Bronchial epithelial cell (primary cell): ENCODE data around the gene KLHDC8A. TPM values are rescaled to one million over a fixed set of nuclear protein-coding genes. Genes with fewer than 3 reads are reported as not detected.
A peak's percentile ranks its signal among the peaks of the same experiment; 100 is the strongest.

Experiments
- DNase-seq: peaks from one replicate; pipeline ENCODE4 v3.0.0-alpha.2; 2010; ENCODE audit warnings: low read depth
- FAIRE-seq: peaks from 2 replicates; lab custom pipeline; 2011; peaks lifted over from hg19 to GRCh38; lab: Jason Lieb, UNC
- H3K27me3 ChIP-seq: 2 replicates; pipeline ENCODE4 v1.5.1; 2011; ENCODE audit warnings: low read length; ENCODE audit not compliant: control insufficient read depth, insufficient read depth
- H3K36me3 ChIP-seq: 2 replicates; pipeline ENCODE4 v1.5.1; 2011; ENCODE audit warnings: low read length; ENCODE audit not compliant: control insufficient read depth, insufficient read depth
- H3K4me3 ChIP-seq: 2 replicates; pipeline ENCODE4 v1.5.1; 2011; ENCODE audit warnings: mild to moderate bottlenecking, low read depth, low read length, control low read depth
- total RNA-seq: library from RNA; depleted of rRNA; stranded (reverse); fragments of >200 nt; gene quantifications from 2 replicates; pipeline ENCODE4 v1.2.1, GENCODE V29; 2014
- TF ChIP-seq, protein P1 (sequence below): IDR thresholded peaks from 2 replicates; pipeline ENCODE4 v1.5.1; 2011; ENCODE audit warnings: mild to moderate bottlenecking, moderate library complexity, low read length, control low read depth, inconsistent platforms; ENCODE audit not compliant: insufficient read depth, severe bottlenecking

KLHDC8A gene
- total RNA-seq, 1 donor from 2014 or later, result not detected

GRCh38 chr1:205351984-205352713 lies 4.6 kb downstream of the KLHDC8A start:
- Histone ChIP-seq H3K4me3 (no peak overlapping the region), H3K36me3 (no peaks in the 10 kb centered on the region), H3K27me3 (peaks cover 7% of the 10 kb centered on the region)
- DNase-seq (peak; percentile 59), FAIRE-seq (no peak)
- TF ChIP-seq, protein P1, sequence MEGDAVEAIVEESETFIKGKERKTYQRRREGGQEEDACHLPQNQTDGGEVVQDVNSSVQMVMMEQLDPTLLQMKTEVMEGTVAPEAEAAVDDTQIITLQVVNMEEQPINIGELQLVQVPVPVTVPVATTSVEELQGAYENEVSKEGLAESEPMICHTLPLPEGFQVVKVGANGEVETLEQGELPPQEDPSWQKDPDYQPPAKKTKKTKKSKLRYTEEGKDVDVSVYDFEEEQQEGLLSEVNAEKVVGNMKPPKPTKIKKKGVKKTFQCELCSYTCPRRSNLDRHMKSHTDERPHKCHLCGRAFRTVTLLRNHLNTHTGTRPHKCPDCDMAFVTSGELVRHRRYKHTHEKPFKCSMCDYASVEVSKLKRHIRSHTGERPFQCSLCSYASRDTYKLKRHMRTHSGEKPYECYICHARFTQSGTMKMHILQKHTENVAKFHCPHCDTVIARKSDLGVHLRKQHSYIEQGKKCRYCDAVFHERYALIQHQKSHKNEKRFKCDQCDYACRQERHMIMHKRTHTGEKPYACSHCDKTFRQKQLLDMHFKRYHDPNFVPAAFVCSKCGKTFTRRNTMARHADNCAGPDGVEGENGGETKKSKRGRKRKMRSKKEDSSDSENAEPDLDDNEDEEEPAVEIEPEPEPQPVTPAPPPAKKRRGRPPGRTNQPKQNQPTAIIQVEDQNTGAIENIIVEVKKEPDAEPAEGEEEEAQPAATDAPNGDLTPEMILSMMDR, result peak; percentile 7

- Histone ChIP-seq H3K36me3 (no peaks in the 10 kb centered on the region), H3K27me3 (no peaks in the 10 kb centered on the region), H3K4me3 (no peak overlapping the region)
- FAIRE-seq (no peak), DNase-seq (no peak)
- TF ChIP-seq, protein P1, result no peak
Measured at GRCh38 chr1:205350691-205351141, 6.0 kb downstream of the KLHDC8A start.

- no peak overlapping the region for H3K4me3 ChIP-seq
- H3K36me3 ChIP-seq, result no peaks in the 10 kb centered on the region
- TF ChIP-seq, protein P1, result no peak
- no peak for FAIRE-seq
- DNase-seq, result no peak
- no peaks in the 10 kb centered on the region for H3K27me3 ChIP-seq
Measured at GRCh38 chr1:205350124-205350523, 6.6 kb downstream of the KLHDC8A start.

GRCh38 chr1:205348554-205349487 lies 7.9 kb downstream of the KLHDC8A start:
- no peak for FAIRE-seq
- no peaks in the 10 kb centered on the region for H3K36me3 ChIP-seq

GRCh38 chr1:205346956-205347574 lies 9.7 kb downstream of the KLHDC8A start:
- TF ChIP-seq, protein P1, result no peak
- no peak overlapping the region for H3K4me3 ChIP-seq
- no peak for FAIRE-seq
- DNase-seq, result peak; percentile 92
- no peaks in the 10 kb centered on the region for H3K36me3 ChIP-seq
- H3K27me3 ChIP-seq, result peaks cover 9% of the 10 kb centered on the region

More at GRCh38 chr1:205348554-205349487, 7.9 kb downstream of the KLHDC8A start:
- Histone ChIP-seq H3K4me3 (no peak overlapping the region), H3K27me3 (peaks cover 4% of the 10 kb centered on the region)
- DNase-seq, result no peak
- TF ChIP-seq, protein P1, result no peak
